Naive thymus-derived CD8-positive, alpha-beta T cell (primary cell): ENCODE measurements around the gene KLHL29. TPM values are rescaled to one million over a fixed set of nuclear protein-coding genes. Genes with fewer than 3 reads are reported as not detected.

Source experiments
- ATAC-seq, 2 donors: fragments of 150-1000 bp; cut with Tn5 transposase in 1 of 2; sonication (Bioruptor Pico), chemical (Tn5 transposase) in 1 of 2; 1 replicate in 1 of 2; 2 replicates in 1 of 2; pipeline ENCODE4 v1.10.0; 2021; ENCODE audit warnings: mild to moderate bottlenecking in 2 of 2, moderate library complexity in 2 of 2
- POLR2A ChIA-PET: fragments of 350-600 bp; sonication (Branson Sonifier 250); formaldehyde crosslinking; loops from one replicate; lab custom pipeline; 2021; ENCODE audit warnings: antibody characterized with exemption; lab: Charles Lee
- DNase-seq, 10 donors: peaks; one replicate each; pipeline versions ENCODE4 v3.0.0 to v3.0.0-alpha.2; 2020 to 2022
- H3K27ac Mint-ChIP-seq, 10 donors: one replicate each; pipeline ENCODE4 v1.8.0; 2020 to 2022; ENCODE audit warnings: mild to moderate bottlenecking in 10 of 10, mixed read lengths in 10 of 10, moderate library complexity in 4 of 10, inconsistent platforms in 1 of 10
- H3K27me3 Mint-ChIP-seq, 5 donors: one replicate each; pipeline ENCODE4 v1.8.0; 2021 to 2022; ENCODE audit warnings: mixed read lengths in 5 of 5
- H3K36me3 Mint-ChIP-seq, 3 donors: one replicate each; pipeline ENCODE4 v1.8.0; 2020 to 2022; ENCODE audit warnings: mixed read lengths in 3 of 3, mild to moderate bottlenecking in 2 of 3, inconsistent platforms in 1 of 3
- H3K4me1 Mint-ChIP-seq, 4 donors: one replicate each; pipeline ENCODE4 v1.8.0; 2021 to 2022; ENCODE audit warnings: mixed read lengths in 4 of 4
- H3K4me3 Mint-ChIP-seq, 10 donors: one replicate each; pipeline ENCODE4 v1.8.0; 2020 to 2022; ENCODE audit warnings: mild to moderate bottlenecking in 10 of 10, mixed read lengths in 10 of 10, moderate library complexity in 6 of 10, inconsistent platforms in 1 of 10
- H3K9me3 Mint-ChIP-seq, 9 donors: one replicate each; pipeline ENCODE4 v1.8.0; 2020 to 2022; ENCODE audit warnings: mixed read lengths in 9 of 9, mild to moderate bottlenecking in 3 of 9, inconsistent platforms in 1 of 9, moderate library complexity in 1 of 9
- polyA plus RNA-seq, 3 donors: library from polyadenylated mRNA; unstranded; fragments of 300-500 nt; fragmentation: Illumina TruSeq; gene quantifications; one replicate each; pipeline ENCODE4 v1.2.3, GENCODE V29; 2021
- total RNA-seq, 8 experiments: library from RNA in 2 of 8; stranded (reverse) in 2 of 8; gene quantifications; one replicate each; pipeline ENCODE4 v1.2.3 and lab custom pipeline; 2021 to 2026

Gene KLHL29
- total and polyA plus RNA-seq, 5 experiments from 2014 or later = 0.02 to 1.7 (median 0.14) TPM

DNA sequence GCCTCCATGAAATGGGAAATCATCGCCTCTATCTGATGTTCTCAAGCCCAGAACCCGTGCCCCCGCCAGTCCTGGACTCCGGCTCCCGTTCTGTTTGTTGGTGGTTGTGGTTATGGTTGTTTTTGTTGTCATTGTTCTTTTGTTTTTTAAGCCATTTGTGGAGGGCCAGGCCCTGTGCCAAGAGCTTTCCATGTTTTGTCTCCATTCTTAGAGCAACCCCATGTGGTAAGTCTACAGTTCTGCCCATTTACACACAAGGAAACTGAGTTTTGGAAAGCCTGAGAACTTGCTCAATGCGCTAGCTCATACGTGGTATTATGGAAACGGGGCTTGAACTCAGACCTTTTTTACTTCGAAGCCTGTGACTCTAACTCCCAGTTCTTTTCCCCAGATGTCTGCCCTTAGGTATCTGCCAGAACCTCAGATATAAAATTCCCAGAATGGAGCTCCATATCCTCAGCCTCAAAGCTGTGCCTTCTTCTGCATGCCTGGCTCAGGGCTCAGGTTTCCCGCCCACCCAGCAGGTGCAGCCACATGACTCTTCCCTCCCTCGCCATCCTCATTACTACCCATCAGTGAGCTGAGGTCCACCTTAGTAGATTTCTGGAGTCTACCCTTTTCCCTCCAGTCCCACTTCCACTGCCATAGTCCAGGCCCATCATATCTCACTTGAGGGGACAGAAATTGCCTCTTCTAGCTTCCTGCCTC lies 194.1 kb downstream of the KLHL29 start:
- peaks cover 0 to 2% (median 0%) of the 10 kb centered on the region in 4 donors for H3K4me1 Mint-ChIP-seq
- no peak for DNase-seq
- H3K4me3 Mint-ChIP-seq = no peak overlapping the region
- no peaks in the 10 kb centered on the region for H3K27me3 Mint-ChIP-seq
- POLR2A ChIA-PET = no interaction called here
- no peaks in the 10 kb centered on the region for H3K36me3 Mint-ChIP-seq
- ATAC-seq = no peak
- H3K9me3 Mint-ChIP-seq = peaks cover 0 to 2% (median 0%) of the 10 kb centered on the region in 9 donors
- no peak overlapping the region for H3K27ac Mint-ChIP-seq

DNA sequence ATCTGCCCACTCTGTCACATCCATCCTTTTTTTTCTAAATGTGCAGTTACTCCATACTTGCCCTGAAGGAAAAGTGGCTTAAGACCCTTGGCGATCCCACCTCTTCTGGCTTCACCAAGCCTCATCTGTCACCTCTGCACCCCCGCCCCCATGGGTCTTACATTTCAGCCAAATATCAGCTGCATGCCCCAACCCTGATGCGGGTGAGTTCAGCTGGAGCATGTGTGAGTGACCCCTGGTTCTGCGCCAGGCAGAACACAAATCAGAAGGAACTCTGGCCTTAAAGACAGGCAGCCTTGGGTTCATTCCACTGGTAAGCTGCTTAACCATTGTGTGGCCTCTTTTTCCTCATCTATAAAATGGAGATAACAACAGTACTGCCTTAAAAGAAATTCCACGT lies 194.7 kb downstream of the KLHL29 start:
- ATAC-seq = no peak
- POLR2A ChIA-PET = no interaction called here

DNA sequence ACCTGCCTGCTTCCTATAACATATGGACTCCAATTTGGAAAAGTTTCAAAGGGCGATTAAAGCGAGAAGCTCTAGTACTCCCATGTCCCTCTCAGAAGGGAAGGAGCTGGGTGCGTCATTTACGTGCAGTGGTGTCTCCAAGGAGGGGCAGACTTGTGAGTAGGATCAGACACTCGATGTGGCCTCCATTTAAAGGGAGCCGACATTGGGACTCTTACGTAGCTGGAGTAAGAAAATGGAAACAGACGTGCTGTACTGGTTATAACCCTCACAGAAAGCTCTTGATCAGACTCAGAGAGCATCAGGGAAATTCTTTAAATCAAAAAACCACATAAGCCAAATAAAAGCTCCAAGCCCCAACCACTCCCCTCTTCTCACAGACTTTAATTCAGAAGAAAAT lies 198.5 kb downstream of the KLHL29 start:
- peaks cover 0 to 2% (median 0%) of the 10 kb centered on the region in 4 donors for H3K4me1 Mint-ChIP-seq
- POLR2A ChIA-PET = no interaction called here

More for the DNA sequence above, 194.7 kb downstream of the KLHL29 start:
- Mint-ChIP-seq H3K27me3 (no peaks in the 10 kb centered on the region), H3K9me3 (peaks cover 0 to 2% (median 0%) of the 10 kb centered on the region in 9 donors), H3K27ac (no peak overlapping the region), H3K4me1 (peaks cover 0 to 2% (median 0%) of the 10 kb centered on the region in 4 donors), H3K4me3 (no peak overlapping the region), H3K36me3 (no peaks in the 10 kb centered on the region)
- no peak for DNase-seq

DNA sequence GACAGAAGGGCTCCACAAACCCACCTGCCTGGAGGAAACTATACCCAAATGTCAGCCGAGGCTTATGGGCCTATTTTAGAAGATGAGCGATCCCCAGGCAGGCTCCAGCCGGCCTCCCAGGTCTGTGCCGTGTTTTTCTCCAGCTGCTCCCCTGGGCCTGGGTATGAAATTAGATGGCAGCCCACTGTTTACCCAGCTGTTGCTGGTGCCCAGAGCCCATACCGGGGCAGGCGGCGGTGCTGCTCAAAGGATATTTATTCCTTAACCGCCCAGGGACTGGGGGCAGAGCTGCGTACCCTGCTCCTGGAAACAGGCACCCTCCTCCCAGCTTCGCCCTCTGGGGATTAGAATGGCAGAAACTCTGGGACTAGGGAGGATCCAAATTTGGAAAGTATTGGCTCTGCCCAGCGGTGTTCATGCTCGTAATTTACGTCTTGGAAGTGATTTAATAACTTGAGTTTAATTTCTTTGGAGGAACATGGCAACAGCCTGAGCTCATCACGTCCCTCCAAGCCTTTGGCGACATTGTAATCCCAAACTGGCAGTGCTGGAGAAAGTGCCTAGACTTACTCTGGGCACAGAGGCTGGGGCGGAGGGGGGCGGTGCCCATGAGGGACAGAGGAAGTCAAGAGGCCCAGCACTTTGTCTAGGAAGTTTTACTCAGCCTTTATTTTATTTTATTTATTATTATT lies 199.2 kb downstream of the KLHL29 start:
- no peaks in the 10 kb centered on the region for H3K27me3 Mint-ChIP-seq
- H3K4me3 Mint-ChIP-seq = no peak overlapping the region
- H3K27ac Mint-ChIP-seq = no peak overlapping the region
- DNase-seq (no peak), ATAC-seq (no peak)
- H3K9me3 Mint-ChIP-seq = no peaks in the 10 kb centered on the region
- POLR2A ChIA-PET = no interaction called here
- H3K4me1 Mint-ChIP-seq = peaks cover 0 to 2% (median 0%) of the 10 kb centered on the region in 4 donors
- H3K36me3 Mint-ChIP-seq = no peaks in the 10 kb centered on the region

More for the DNA sequence above, 198.5 kb downstream of the KLHL29 start:
- DNase-seq = no peak
- Mint-ChIP-seq H3K27me3 (no peaks in the 10 kb centered on the region), H3K4me3 (no peak overlapping the region), H3K27ac (no peak overlapping the region), H3K9me3 (peaks cover 0 to 2% (median 0%) of the 10 kb centered on the region in 9 donors), H3K36me3 (no peaks in the 10 kb centered on the region)
- no peak for ATAC-seq

DNA sequence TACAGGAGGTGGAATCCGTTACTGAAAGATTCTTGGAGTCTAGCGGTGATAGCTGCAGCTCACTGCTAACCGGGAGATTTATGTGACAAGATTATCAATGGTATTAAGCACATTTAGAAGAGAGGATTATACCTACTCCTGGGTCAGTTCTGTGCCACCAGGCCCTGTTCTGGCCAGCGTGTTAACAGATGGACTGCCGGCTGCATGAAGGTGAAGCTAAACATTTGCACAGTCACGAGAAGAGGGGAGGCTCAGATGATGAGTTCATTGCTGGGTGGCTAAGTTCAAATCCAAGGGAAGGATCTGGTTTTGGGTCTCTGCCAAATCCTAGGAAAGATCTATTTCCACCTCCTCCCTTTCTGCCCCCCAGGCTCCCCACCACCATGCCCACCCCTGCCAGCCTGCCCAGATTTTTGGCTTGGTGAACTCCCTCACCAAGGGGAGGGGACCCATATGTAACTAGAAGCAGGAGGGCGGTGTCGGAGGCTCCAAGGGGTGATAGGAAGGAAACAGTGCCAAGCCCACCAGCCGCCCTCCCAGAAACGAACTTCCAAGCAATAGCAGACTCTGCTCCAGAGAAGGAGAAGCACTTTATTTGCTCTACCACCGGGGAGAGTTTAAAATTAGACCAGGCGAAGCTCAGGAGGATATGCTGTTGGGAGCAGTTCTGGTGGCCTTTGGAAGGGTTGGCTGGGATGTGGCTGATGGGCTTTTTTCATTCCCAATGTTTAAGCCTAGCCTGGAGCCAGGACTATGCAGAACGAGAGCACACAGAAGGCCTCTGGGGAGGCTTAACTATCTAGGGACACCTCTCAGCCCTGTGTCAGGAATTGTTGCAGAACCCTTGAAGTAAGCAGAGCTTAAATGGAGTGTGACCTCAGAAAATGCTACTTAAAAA lies 200.5 kb downstream of the KLHL29 start:
- H3K4me1 Mint-ChIP-seq = peaks cover 0 to 2% (median 0%) of the 10 kb centered on the region in 4 donors
- H3K9me3 Mint-ChIP-seq = no peaks in the 10 kb centered on the region
- H3K27me3 Mint-ChIP-seq = no peaks in the 10 kb centered on the region
- H3K27ac Mint-ChIP-seq = no peak overlapping the region
- ATAC-seq = no peak
- POLR2A ChIA-PET = no interaction called here
- DNase-seq = no peak
- H3K4me3 Mint-ChIP-seq = no peak overlapping the region
- no peaks in the 10 kb centered on the region for H3K36me3 Mint-ChIP-seq

DNA sequence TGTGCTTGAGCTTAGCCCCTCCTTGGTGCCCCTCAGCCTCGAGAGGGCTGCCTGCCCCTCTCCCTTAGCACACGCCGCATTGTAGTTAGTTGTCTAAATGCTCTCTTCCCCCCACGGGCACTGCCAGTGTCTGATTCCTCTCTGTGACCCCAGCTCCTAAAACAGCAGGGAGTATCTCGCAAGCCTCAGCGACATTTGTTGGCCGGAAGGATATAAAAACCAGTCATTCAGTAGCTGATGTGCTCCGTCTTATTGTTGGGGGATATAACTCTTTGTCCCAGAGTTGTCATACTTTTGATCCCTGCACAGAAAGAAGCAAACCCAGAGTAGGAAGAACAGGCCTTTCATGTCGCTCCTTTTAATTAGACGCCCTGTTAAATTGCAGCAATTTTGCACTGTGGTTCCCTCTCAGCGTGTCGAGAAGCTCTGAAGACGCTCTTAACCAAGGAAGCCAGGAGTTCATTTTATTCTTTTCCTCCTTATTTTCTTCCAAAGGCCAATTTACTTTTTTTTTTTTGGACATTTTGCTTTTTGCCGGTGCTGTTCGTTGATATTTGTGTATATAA lies 201.8 kb downstream of the KLHL29 start:
- no peak overlapping the region for H3K27ac Mint-ChIP-seq

DNA sequence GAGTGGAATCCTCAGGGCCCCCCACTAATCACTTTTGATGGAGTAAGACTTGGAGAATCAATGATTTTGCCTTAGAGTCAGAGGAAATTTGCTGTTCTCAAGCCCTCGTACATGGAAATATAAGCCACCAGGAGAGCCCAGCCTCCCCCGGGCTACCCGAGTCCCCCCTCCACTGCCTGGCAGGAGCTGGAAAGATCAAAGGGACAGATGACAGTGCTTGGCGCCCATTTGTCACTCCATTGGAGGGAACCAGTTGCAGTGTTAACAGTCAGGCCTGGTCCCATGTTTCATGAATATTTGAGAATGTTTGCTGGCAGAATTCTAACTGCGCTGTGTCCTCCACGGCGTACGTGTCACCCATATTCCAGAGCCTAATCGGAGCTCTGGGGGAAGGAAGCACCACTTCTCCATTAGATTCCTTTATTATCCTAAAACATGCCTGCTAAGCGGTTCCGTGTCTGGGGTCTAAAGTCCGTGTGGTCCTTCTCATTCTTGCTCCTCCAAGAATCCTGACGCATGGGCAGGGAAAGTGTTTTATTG lies 202.4 kb downstream of the KLHL29 start:
- Mint-ChIP-seq H3K36me3 (no peaks in the 10 kb centered on the region), H3K9me3 (no peaks in the 10 kb centered on the region), H3K27ac (peak overlapping the region in 1 of 10 donors; percentile 4), H3K27me3 (peaks cover 0 to 3% (median 0%) of the 10 kb centered on the region in 5 donors), H3K4me1 (no peaks in the 10 kb centered on the region), H3K4me3 (no peak overlapping the region)
- DNase-seq = no peak
- ATAC-seq = no peak
- POLR2A ChIA-PET = no interaction called here

More for the DNA sequence above, 201.8 kb downstream of the KLHL29 start:
- Mint-ChIP-seq H3K4me3 (no peak overlapping the region), H3K4me1 (no peaks in the 10 kb centered on the region), H3K9me3 (no peaks in the 10 kb centered on the region), H3K36me3 (no peaks in the 10 kb centered on the region), H3K27me3 (peaks cover 0 to 3% (median 0%) of the 10 kb centered on the region in 5 donors)
- POLR2A ChIA-PET = interaction anchor here (0.6 kb wide), 1 partner anchor 50 kb away, joined by 4 read pairs; no protein-coding TSS in a partner anchor
- ATAC-seq (no peak), DNase-seq (no peak)

DNA sequence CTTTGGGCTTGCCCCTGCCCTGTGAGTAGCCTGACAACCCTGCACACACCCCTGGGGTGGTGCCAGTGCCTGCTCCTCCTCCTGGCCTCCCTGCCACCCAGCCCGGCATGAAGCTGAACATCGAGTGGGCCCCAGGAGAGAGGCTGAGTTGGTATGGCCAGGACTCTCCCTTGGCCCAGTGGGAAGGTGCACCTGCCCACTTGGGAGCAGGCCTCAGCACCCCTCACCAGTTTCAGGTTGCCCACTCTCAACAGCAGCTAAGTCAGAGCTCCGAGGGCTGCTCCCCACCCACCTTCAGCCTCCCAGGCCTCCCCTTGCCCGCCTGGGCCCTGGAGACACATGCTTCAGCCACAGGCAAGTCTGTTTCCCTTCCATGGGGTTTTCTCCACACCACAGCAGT lies 203.1 kb downstream of the KLHL29 start:
- H3K4me1 Mint-ChIP-seq = no peaks in the 10 kb centered on the region
- DNase-seq = no peak

DNA sequence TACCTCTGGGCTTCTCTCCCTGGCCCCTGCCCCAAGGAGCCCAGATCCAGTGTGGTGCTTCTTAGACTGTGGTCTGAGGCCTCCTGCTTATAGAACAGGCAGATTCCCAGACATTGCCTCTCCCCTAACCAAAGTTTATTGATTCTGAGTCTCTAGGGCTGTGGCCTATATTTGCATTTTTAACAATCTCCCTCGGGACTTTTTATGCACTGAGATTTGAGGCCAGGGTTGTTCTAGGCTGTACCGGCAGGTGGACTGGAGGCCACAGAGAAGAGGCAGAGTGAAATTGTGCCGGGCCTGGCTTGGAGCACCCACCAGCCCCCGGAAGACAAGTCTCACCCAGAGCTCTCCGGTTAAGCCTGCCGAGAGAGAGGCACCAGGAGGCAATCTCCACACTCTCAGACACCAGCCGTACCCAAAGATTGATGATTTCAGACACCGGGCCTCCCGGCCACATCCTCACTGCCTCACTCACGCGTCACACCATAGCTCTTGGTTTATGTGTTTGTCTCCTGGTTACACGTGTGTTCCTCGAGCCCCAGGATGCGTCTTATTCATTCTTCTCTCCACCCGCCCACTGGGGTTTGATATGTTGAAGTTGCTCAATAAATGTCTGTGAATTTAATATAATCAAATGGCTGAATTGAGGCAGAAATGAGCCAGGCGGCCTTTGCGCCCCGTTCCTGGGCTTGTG lies 203.7 kb downstream of the KLHL29 start:
- POLR2A ChIA-PET = no interaction called here
- no peak overlapping the region for H3K4me3 Mint-ChIP-seq
- DNase-seq (no peak), ATAC-seq (no peak)
- peaks cover 0 to 3% (median 0%) of the 10 kb centered on the region in 5 donors for H3K27me3 Mint-ChIP-seq
- H3K36me3 Mint-ChIP-seq = no peaks in the 10 kb centered on the region
- no peaks in the 10 kb centered on the region for H3K9me3 Mint-ChIP-seq
- H3K27ac Mint-ChIP-seq = no peak overlapping the region
- no peaks in the 10 kb centered on the region for H3K4me1 Mint-ChIP-seq

More for the DNA sequence above, 203.1 kb downstream of the KLHL29 start:
- H3K36me3 Mint-ChIP-seq = no peaks in the 10 kb centered on the region
- POLR2A ChIA-PET = no interaction called here
- no peak for ATAC-seq
- peaks cover 0 to 3% (median 0%) of the 10 kb centered on the region in 5 donors for H3K27me3 Mint-ChIP-seq
- no peak overlapping the region for H3K27ac Mint-ChIP-seq
- no peak overlapping the region for H3K4me3 Mint-ChIP-seq
- no peaks in the 10 kb centered on the region for H3K9me3 Mint-ChIP-seq

DNA sequence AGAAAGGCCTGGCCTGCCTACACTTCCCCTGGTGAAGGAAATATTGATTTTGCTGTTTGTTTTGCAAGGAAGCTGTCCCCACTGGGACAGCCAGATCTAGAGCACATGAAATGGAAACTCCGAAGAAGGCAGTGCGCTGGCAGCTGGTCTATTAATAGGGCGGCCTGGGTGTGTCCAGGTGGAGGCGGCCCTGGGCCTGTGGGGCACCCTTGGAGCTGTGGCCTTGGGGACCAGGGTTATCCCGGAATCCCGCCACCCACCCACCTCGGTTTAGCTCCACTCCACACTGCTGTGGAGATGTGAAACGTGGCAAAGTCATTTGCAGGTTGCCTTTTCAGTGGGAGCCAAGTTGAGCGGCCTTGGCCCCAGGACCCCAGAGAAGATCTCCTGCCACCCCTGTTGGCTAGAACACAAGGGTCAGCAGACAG lies 204.3 kb downstream of the KLHL29 start:
- H3K27me3 Mint-ChIP-seq = peaks cover 0 to 3% (median 0%) of the 10 kb centered on the region in 5 donors
- no peaks in the 10 kb centered on the region for H3K36me3 Mint-ChIP-seq
- no peak overlapping the region for H3K4me3 Mint-ChIP-seq
- ATAC-seq = no peak
- no peak overlapping the region for H3K27ac Mint-ChIP-seq
- H3K9me3 Mint-ChIP-seq = no peaks in the 10 kb centered on the region
- POLR2A ChIA-PET = no interaction called here
- H3K4me1 Mint-ChIP-seq = no peaks in the 10 kb centered on the region
- DNase-seq = no peak

DNA sequence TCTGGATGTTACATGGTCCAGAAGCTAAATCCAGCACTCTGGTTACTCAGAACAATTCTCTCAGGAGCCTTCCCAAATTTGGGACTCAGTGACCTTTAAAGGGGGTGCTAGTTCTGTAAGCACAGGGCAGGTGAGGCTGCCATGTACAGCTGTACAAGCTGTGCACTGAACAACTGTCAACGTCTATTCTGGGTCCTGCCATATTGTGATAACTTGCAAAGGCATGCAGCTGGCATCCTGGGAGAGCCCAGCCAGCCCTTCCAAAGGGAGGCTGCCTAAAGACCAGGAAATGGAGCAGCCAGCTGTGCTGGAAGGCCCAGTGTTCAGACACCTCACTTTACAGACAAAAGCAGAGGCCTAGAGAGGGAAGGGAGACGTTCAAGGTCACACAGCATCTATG lies 204.8 kb downstream of the KLHL29 start:
- Mint-ChIP-seq H3K36me3 (no peaks in the 10 kb centered on the region), H3K4me1 (no peaks in the 10 kb centered on the region), H3K27ac (no peak overlapping the region), H3K27me3 (peaks cover 0 to 3% (median 0%) of the 10 kb centered on the region in 5 donors), H3K4me3 (no peak overlapping the region), H3K9me3 (no peaks in the 10 kb centered on the region)
- POLR2A ChIA-PET = no interaction called here
- ATAC-seq (no peak), DNase-seq (no peak)
